Prostate gland (tissue), 2 donors: Measurements from ENCODE around the gene TIAM2.

ENCODE experiments used
- POLR2AphosphoS5 ChIP-seq: sonication (generic); formaldehyde crosslinking; IDR thresholded peaks from one replicate; pipeline ENCODE4 v1.6.1; 2017; ENCODE audit warnings: antibody characterized with exemption
- TF ChIP-seq, protein P1 (sequence below), 4 experiments: fragments of 200-600 bp in 2 of 4; fragments of 450-650 bp in 2 of 4; sonication (generic) in 2 of 4; IDR thresholded peaks; 1 replicate in 3 of 4; 2 replicates in 1 of 4; pipeline ENCODE4 v1.5.1; 2016 to 2019; ENCODE audit warnings: antibody characterized with exemption in 4 of 4, mild to moderate bottlenecking in 2 of 4, moderate library complexity in 2 of 4

DNA sequence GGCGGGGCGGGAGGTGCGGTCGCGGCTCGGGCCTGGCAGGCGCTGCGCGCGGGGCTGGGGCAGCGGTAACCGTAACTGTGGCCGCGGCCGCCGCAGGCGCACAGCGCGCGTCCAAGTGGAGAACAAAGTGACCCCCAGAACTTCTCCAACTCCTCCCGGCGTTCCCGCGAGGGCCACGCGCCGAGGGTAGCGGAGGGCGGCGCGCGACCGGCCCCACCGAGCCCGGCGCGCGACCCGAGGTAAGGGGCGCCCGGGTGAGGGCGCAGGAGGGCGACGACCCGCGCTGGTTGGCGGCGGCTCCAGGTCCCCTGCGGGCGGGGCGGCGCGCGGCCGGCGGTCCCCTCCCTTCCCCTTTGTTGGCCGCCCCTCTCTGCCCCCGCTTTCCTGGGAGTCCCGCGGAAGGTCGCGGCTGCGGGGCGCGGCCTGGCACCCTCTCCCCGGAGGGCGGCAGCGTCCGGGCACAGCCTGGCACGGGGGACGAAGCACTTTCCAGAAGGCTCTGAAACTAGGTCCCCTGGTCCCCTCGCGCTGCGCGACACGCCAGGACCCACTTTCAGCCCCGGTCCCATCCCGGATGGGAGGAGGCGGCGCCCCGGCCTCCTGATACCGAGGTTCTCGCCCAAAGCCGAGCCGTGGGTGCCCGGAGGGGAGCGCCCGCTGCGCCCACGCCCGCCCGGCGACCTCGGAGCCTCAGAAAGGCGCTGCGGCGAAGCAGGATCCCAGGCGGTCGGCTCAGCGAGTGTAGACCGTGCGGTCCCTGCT, at the start of gene TIAM2:
- TF ChIP-seq, protein P1, sequence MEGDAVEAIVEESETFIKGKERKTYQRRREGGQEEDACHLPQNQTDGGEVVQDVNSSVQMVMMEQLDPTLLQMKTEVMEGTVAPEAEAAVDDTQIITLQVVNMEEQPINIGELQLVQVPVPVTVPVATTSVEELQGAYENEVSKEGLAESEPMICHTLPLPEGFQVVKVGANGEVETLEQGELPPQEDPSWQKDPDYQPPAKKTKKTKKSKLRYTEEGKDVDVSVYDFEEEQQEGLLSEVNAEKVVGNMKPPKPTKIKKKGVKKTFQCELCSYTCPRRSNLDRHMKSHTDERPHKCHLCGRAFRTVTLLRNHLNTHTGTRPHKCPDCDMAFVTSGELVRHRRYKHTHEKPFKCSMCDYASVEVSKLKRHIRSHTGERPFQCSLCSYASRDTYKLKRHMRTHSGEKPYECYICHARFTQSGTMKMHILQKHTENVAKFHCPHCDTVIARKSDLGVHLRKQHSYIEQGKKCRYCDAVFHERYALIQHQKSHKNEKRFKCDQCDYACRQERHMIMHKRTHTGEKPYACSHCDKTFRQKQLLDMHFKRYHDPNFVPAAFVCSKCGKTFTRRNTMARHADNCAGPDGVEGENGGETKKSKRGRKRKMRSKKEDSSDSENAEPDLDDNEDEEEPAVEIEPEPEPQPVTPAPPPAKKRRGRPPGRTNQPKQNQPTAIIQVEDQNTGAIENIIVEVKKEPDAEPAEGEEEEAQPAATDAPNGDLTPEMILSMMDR (IDR thresholded peaks at IDR 0.05) = no peak
- TF ChIP-seq POLR2AphosphoS5 = no peak
